Fibroblast of peridontal ligament (primary cell): ENCODE measurements around the gene ADGRL2.

Experiments
- DNase-seq: peaks from one replicate; pipeline ENCODE4 v3.0.0-alpha.2; 2010; ENCODE audit errors: extremely low read depth

Gene ADGRL2

GRCh38 chr1:81805537-81806431 is 5.0 kb downstream of the ADGRL2 start:
- DNase-seq = no peak

- DNase-seq = no peak
Measured at GRCh38 chr1:81806432-81806770, 5.7 kb downstream of the ADGRL2 start.

GRCh38 chr1:81808760-81809159 is 8.0 kb downstream of the ADGRL2 start:
- no peak for DNase-seq

- no peak for DNase-seq
Measured at GRCh38 chr1:81809808-81810207, 9.1 kb downstream of the ADGRL2 start.

GRCh38 chr1:81811757-81812371 is 11.1 kb downstream of the ADGRL2 start:
- no peak for DNase-seq

GRCh38 chr1:81812712-81813111 is 12.0 kb downstream of the ADGRL2 start:
- peak; percentile 69 for DNase-seq

- DNase-seq = no peak
Measured at GRCh38 chr1:81813691-81814090, 13.0 kb downstream of the ADGRL2 start.

- no peak for DNase-seq
Measured at GRCh38 chr1:81819613-81820012, 18.9 kb downstream of the ADGRL2 start.

- no peak for DNase-seq
Measured at GRCh38 chr1:81820765-81821164, 20.0 kb downstream of the ADGRL2 start.

GRCh38 chr1:81823082-81823481 is 22.3 kb downstream of the ADGRL2 start:
- no peak for DNase-seq

GRCh38 chr1:81824759-81825158 is 24.0 kb downstream of the ADGRL2 start:
- DNase-seq = no peak

GRCh38 chr1:81827942-81828341 is 27.2 kb downstream of the ADGRL2 start:
- DNase-seq = no peak

GRCh38 chr1:81832573-81832972 is 31.8 kb downstream of the ADGRL2 start:
- peak; percentile 97 for DNase-seq

- peak; percentile 14 for DNase-seq
Measured at GRCh38 chr1:81833722-81834121, 33.0 kb downstream of the ADGRL2 start.

GRCh38 chr1:81834268-81834667 is 33.5 kb downstream of the ADGRL2 start:
- DNase-seq = peak; percentile 69

GRCh38 chr1:81834921-81835698 is 34.4 kb downstream of the ADGRL2 start:
- DNase-seq = peak; percentile 87

GRCh38 chr1:81836007-81836626 is 35.4 kb downstream of the ADGRL2 start:
- peak; percentile 35 for DNase-seq

- DNase-seq = no peak
Measured at GRCh38 chr1:81838600-81839218, 38.0 kb downstream of the ADGRL2 start.

- DNase-seq = no peak
Measured at GRCh38 chr1:81840805-81841204, 40.1 kb downstream of the ADGRL2 start.

GRCh38 chr1:81841795-81842194 is 41.1 kb downstream of the ADGRL2 start:
- DNase-seq = no peak

GRCh38 chr1:81844477-81844876 is 43.7 kb downstream of the ADGRL2 start:
- no peak for DNase-seq

GRCh38 chr1:81846630-81847029 is 45.9 kb downstream of the ADGRL2 start:
- DNase-seq = no peak
